GM04504 (cell line): Measurements from ENCODE around the gene BBS9.
"Not testable (repeated sequence)": the region's sequence is repeated elsewhere in the genome, so short reads cannot be mapped to it uniquely, and the experiment has no call there.

Experiments used
- DNase-seq: peaks from one replicate; pipeline ENCODE4 v3.0.0-alpha.2; 2012; ENCODE audit warnings: low read depth

Gene BBS9

GRCh38 chr7:33497051-33497450 is 367.7 kb downstream of the BBS9 start:
- no peak for DNase-seq

GRCh38 chr7:33500703-33501701 is 371.6 kb downstream of the BBS9 start:
- peak; percentile 42 for DNase-seq

- DNase-seq: no peak
These were observed 373.6 kb downstream of the BBS9 start for GRCh38 chr7:33503014-33503413.

- DNase-seq: no peak
These were observed 374.4 kb downstream of the BBS9 start for GRCh38 chr7:33503736-33504135.

- DNase-seq: no peak
These were observed 374.9 kb downstream of the BBS9 start for GRCh38 chr7:33504266-33504665.

GRCh38 chr7:33509206-33509605 is 379.8 kb downstream of the BBS9 start:
- DNase-seq: no peak

GRCh38 chr7:33511778-33512177 is 382.4 kb downstream of the BBS9 start:
- no peak for DNase-seq

- DNase-seq: no peak
These were observed 387.2 kb downstream of the BBS9 start for GRCh38 chr7:33516568-33516967.

GRCh38 chr7:33517191-33517590 is 387.8 kb downstream of the BBS9 start:
- DNase-seq: no peak

GRCh38 chr7:33527008-33527407 is 397.6 kb downstream of the BBS9 start:
- DNase-seq: not testable (repeated sequence)

GRCh38 chr7:33527613-33528012 is 398.2 kb downstream of the BBS9 start:
- DNase-seq: not testable (repeated sequence)

GRCh38 chr7:33529070-33529469 is 399.7 kb downstream of the BBS9 start:
- no peak for DNase-seq

GRCh38 chr7:33530664-33531063 is 401.3 kb downstream of the BBS9 start:
- no peak for DNase-seq

- no peak for DNase-seq
These were observed 402.5 kb downstream of the BBS9 start for GRCh38 chr7:33531888-33532287.

GRCh38 chr7:33534833-33535232 is 405.5 kb downstream of the BBS9 start:
- DNase-seq: no peak

- no peak for DNase-seq
These were observed 406.6 kb downstream of the BBS9 start for GRCh38 chr7:33535989-33536388.

- DNase-seq: no peak
These were observed 407.2 kb downstream of the BBS9 start for GRCh38 chr7:33536398-33537103.

- no peak for DNase-seq
These were observed 407.7 kb downstream of the BBS9 start for GRCh38 chr7:33537104-33537477.

- DNase-seq: no peak
These were observed 409.8 kb downstream of the BBS9 start for GRCh38 chr7:33539198-33539597.

- DNase-seq: no peak
These were observed 410.5 kb downstream of the BBS9 start for GRCh38 chr7:33539659-33540400.

- DNase-seq: no peak
These were observed 418.5 kb downstream of the BBS9 start for GRCh38 chr7:33547880-33548279.

- no peak for DNase-seq
These were observed 421.0 kb downstream of the BBS9 start for GRCh38 chr7:33550363-33550762.
